Loucy (cell line): ENCODE results near the gene IGSF1.

Experiments
- H2AFZ ChIP-seq: fragments of 200-600 bp; sonication (generic); 2 replicates; pipeline ENCODE4 v1.6.0; 2016; ENCODE audit warnings: antibody characterized with exemption, mild to moderate bottlenecking, low read length, moderate library complexity
- H3F3A ChIP-seq: fragments of 200-600 bp; 2 replicates; pipeline ENCODE4 v1.6.0; 2016; ENCODE audit warnings: antibody characterized with exemption, low read depth, mild to moderate bottlenecking
- H3K27me3 ChIP-seq: fragments of 200-600 bp; sonication (generic); 2 replicates; pipeline ENCODE4 v1.6.1; 2014; ENCODE audit warnings: low read length, mild to moderate bottlenecking; ENCODE audit not compliant: insufficient read depth, poor library complexity, severe bottlenecking
- H3K36me3 ChIP-seq: fragments of 200-600 bp; sonication (generic); 2 replicates; pipeline ENCODE4 v1.6.1; 2016; ENCODE audit warnings: low read length; ENCODE audit not compliant: insufficient read depth
- H3K4me1 ChIP-seq: fragments of 200-600 bp; sonication (generic); 2 replicates; pipeline ENCODE4 v1.5.1; 2014; ENCODE audit warnings: low read length, mild to moderate bottlenecking; ENCODE audit not compliant: insufficient read depth, poor library complexity, severe bottlenecking
- H3K4me2 ChIP-seq: fragments of 200-600 bp; sonication (generic); 2 replicates; pipeline ENCODE4 v1.6.0; 2014; ENCODE audit warnings: antibody characterized with exemption, low read length, low read depth, mild to moderate bottlenecking; ENCODE audit not compliant: poor library complexity, severe bottlenecking
- H3K4me3 ChIP-seq: fragments of 200-600 bp; sonication (generic); 2 replicates; pipeline ENCODE4 v1.5.1; 2014; ENCODE audit warnings: low read length, mild to moderate bottlenecking, mixed read lengths; ENCODE audit not compliant: poor library complexity, severe bottlenecking
- H3K79me2 ChIP-seq: fragments of 200-600 bp; sonication (generic); 2 replicates; pipeline ENCODE4 v1.6.1; 2014; ENCODE audit warnings: low read length; ENCODE audit not compliant: insufficient read depth
- H3K9ac ChIP-seq: fragments of 200-600 bp; sonication (generic); 2 replicates; pipeline ENCODE4 v1.6.0; 2014; ENCODE audit warnings: mild to moderate bottlenecking, low read depth, low read length, moderate library complexity; ENCODE audit not compliant: poor library complexity, severe bottlenecking
- H3K9me2 ChIP-seq: fragments of 200-600 bp; sonication (generic); replicated peaks from 2 replicates; pipeline ENCODE4 v1.6.1; 2016; ENCODE audit warnings: low read depth, low read length, mixed read lengths
- H3K9me3 ChIP-seq: fragments of 200-600 bp; sonication (generic); 2 replicates; pipeline ENCODE4 v1.6.1; 2014; ENCODE audit warnings: mild to moderate bottlenecking, antibody characterized with exemption, low read length, low read depth; ENCODE audit not compliant: insufficient read depth
- H4K20me1 ChIP-seq: fragments of 200-600 bp; sonication (generic); 2 replicates; pipeline ENCODE4 v1.6.0; 2014; ENCODE audit warnings: antibody characterized with exemption, low read length, mild to moderate bottlenecking; ENCODE audit not compliant: insufficient read depth, poor library complexity, severe bottlenecking
- EZH2phosphoT487 ChIP-seq: fragments of 200-600 bp; IDR thresholded peaks from 2 replicates; pipeline ENCODE4 v1.6.1; 2018; ENCODE audit warnings: antibody characterized with exemption, mild to moderate bottlenecking, moderate library complexity, borderline replicate concordance
- TF ChIP-seq, protein P1 (sequence below): fragments of 200-600 bp; sonication (generic); conservative IDR thresholded peaks from 2 replicates; pipeline ENCODE4 v1.5.1; 2014; ENCODE audit warnings: mild to moderate bottlenecking, antibody characterized with exemption, low read length

Gene IGSF1

DNA sequence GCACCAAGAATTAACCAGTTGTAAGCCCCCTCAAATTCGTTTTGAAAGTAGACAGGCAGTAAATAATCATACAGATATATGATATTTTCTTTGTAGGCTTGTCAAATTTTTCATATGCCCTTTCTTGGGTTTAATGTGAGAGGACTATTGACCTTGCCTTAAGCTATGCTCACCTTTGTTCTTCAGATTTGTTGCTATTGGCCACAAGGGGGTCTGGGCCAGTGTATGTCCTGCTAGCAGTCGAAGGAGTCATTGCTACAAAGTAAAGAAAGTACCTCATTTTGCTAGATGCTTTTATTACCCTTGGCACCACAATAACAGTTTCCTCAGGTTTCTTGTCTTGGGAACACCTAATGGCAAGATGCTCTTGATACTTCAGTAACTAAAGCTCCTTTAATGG lies 51.7 kb downstream of the IGSF1 start:
- no peak for TF ChIP-seq EZH2phosphoT487
- TF ChIP-seq, protein P1, sequence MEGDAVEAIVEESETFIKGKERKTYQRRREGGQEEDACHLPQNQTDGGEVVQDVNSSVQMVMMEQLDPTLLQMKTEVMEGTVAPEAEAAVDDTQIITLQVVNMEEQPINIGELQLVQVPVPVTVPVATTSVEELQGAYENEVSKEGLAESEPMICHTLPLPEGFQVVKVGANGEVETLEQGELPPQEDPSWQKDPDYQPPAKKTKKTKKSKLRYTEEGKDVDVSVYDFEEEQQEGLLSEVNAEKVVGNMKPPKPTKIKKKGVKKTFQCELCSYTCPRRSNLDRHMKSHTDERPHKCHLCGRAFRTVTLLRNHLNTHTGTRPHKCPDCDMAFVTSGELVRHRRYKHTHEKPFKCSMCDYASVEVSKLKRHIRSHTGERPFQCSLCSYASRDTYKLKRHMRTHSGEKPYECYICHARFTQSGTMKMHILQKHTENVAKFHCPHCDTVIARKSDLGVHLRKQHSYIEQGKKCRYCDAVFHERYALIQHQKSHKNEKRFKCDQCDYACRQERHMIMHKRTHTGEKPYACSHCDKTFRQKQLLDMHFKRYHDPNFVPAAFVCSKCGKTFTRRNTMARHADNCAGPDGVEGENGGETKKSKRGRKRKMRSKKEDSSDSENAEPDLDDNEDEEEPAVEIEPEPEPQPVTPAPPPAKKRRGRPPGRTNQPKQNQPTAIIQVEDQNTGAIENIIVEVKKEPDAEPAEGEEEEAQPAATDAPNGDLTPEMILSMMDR = no peak
- Histone ChIP-seq H3K9ac (no peak overlapping the region), H3K4me3 (no peak overlapping the region), H3K4me1 (no peaks in the 10 kb centered on the region), H3F3A (no peaks in the 10 kb centered on the region), H3K4me2 (no peak overlapping the region), H3K79me2 (no peaks in the 10 kb centered on the region), H3K9me2 (no peaks in the 10 kb centered on the region), H2AFZ (no peak overlapping the region), H3K36me3 (no peaks in the 10 kb centered on the region), H4K20me1 (no peaks in the 10 kb centered on the region), H3K27me3 (no peaks in the 10 kb centered on the region), H3K9me3 (no peaks in the 10 kb centered on the region)

DNA sequence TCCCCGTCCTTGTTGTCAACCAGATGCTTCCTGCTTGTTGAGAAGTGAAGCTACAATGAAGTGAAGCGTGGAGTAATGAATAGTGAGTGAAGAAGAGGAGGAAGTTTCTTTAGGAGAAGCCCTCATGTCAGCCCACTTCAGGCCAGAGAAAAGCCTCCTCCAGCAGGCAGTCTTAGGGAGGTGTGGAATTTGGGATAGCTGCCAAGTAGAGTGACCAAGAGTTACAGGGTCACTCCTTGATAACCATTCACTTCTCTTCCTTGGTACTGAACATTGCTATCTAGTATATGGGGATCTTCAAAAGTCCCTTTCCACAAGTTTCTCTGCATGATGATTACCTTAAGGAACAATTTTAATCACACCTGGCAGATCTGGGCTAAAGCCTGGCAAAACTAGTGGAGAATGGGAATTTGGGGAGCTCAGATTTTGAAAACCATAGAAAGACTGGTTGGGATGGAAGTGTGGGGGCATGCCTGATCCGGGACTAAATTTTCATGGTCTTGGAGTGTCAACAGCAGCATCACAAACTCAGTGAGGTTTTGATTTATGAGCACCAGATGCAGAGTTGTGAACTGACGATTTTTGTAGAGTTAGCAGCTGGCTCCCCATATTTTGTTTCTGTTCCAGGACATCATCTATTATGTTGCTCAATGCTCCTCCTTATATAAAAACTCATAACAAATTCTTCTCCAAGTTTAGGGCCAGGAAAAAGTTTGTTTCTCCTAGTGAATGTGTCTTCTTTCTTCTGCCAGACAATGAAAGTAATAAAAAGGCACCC lies 53.1 kb downstream of the IGSF1 start:
- Histone ChIP-seq H3K4me1 (no peaks in the 10 kb centered on the region), H3K4me2 (no peak overlapping the region), H3K9ac (no peak overlapping the region), H3K9me3 (no peaks in the 10 kb centered on the region), H2AFZ (no peak overlapping the region), H3F3A (no peaks in the 10 kb centered on the region), H3K79me2 (no peaks in the 10 kb centered on the region), H3K27me3 (no peaks in the 10 kb centered on the region), H4K20me1 (no peaks in the 10 kb centered on the region), H3K36me3 (no peaks in the 10 kb centered on the region), H3K9me2 (no peaks in the 10 kb centered on the region), H3K4me3 (no peak overlapping the region)
- TF ChIP-seq EZH2phosphoT487 = no peak
- TF ChIP-seq, protein P1 = no peak

DNA sequence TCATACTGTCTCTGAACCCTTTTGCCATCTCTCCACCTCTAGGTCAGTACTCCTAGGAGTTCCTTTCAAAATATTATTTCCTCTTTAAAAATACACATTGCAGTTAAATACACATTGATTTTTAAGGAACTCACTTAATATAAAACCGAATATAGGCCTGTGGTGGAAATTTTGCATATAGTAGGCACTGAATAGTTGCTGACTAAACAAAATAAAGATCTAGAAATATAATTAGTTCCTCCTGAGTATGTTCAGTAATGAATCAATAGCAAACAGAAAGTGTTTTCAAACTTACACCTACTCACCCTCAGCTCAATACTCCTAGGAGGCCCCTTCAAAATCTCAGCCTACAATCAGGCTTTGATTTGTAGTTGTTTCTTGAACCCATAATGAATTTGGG lies 61.5 kb downstream of the IGSF1 start:
- Histone ChIP-seq H3K4me1 (no peaks in the 10 kb centered on the region), H3K27me3 (no peaks in the 10 kb centered on the region), H3K9me3 (no peaks in the 10 kb centered on the region), H3K36me3 (no peaks in the 10 kb centered on the region), H4K20me1 (no peaks in the 10 kb centered on the region), H3K79me2 (no peaks in the 10 kb centered on the region), H3K4me2 (no peak overlapping the region), H3F3A (no peaks in the 10 kb centered on the region), H3K9ac (no peak overlapping the region), H3K9me2 (no peaks in the 10 kb centered on the region), H3K4me3 (no peak overlapping the region), H2AFZ (no peak overlapping the region)
- TF ChIP-seq EZH2phosphoT487 = no peak
- TF ChIP-seq, protein P1 = no peak
